GM12878 (cell line): ENCODE measurements around the gene SETD1A. TPM values are rescaled to one million over a fixed set of nuclear protein-coding genes. Genes with fewer than 3 reads are reported as not detected.

ENCODE experiments used
- ATAC-seq: fragments of 200-7000 bp; cut with Tn5 transposase; 3 replicates; pipeline ENCODE4 v1.9.1; 2020; ENCODE audit warnings: mild to moderate bottlenecking, moderate library complexity
- BruUV-seq: library from RNA; stranded (reverse); fragments of 400-500 nt; replicated peaks from 2 replicates; lab custom pipeline; 2021; lab: Mats Ljungman, UMichigan
- CTCF ChIA-PET: fragments of 300-600 bp; sonication (Branson Sonifier 250); formaldehyde crosslinking; extraction: SDS; loops from one replicate; lab custom pipeline; 2021; ENCODE audit warnings: inconsistent platforms; lab: Yijun Ruan, JAX
- POLR2A ChIA-PET: fragments of 350-600 bp; formaldehyde crosslinking; extraction: SDS; loops from one replicate; lab custom pipeline; 2021; ENCODE audit warnings: inconsistent platforms; lab: Charles Lee
- RAD21 ChIA-PET: fragments of 300-600 bp; sonication (Branson Sonifier 250); formaldehyde crosslinking; loops from one replicate; lab custom pipeline; 2023; ENCODE audit warnings: antibody characterized with exemption; ENCODE audit not compliant: unreplicated experiment; lab: Charles Lee
- SMC1A ChIA-PET: fragments of 300-600 bp; sonication (Branson Sonifier 250); formaldehyde crosslinking; loops from one replicate; lab custom pipeline; 2023; ENCODE audit not compliant: unreplicated experiment, uncharacterized antibody; lab: Charles Lee
- DNase-seq: peaks from one replicate; pipeline ENCODE4 v3.0.0-alpha.2; 2011; ENCODE audit warnings: low read depth, low spot score
- FAIRE-seq: peaks from 3 replicates; lab custom pipeline; 2011; peaks lifted over from hg19 to GRCh38; lab: Jason Lieb, UNC
- H2AFZ ChIP-seq: 2 replicates; pipeline ENCODE4 v1.6.0; 2011; ENCODE audit warnings: low read depth, low read length, control low read depth; ENCODE audit not compliant: control insufficient read depth
- H3K27ac ChIP-seq: 2 replicates; pipeline ENCODE4 v1.5.1; 2011; ENCODE audit warnings: control low read depth; ENCODE audit not compliant: control insufficient read depth, insufficient read depth
- H3K27me3 ChIP-seq, 2 experiments: replicated peaks in 1 of 2; 2 replicates each; pipeline versions ENCODE4 v1.6.0 to v1.6.1; 2011; ENCODE audit warnings: low read length in 1 of 2; ENCODE audit not compliant: control insufficient read depth in 2 of 2, insufficient read depth in 2 of 2
- H3K36me3 ChIP-seq, 2 experiments: 2 replicates each; pipeline ENCODE4 v1.5.1; 2011; ENCODE audit warnings: low read length in 1 of 2; ENCODE audit not compliant: control insufficient read depth in 2 of 2, insufficient read depth in 2 of 2
- H3K4me1 ChIP-seq: 2 replicates; pipeline ENCODE4 v1.6.1; 2011; ENCODE audit warnings: mild to moderate bottlenecking, low read length, moderate library complexity, mixed read lengths; ENCODE audit not compliant: control insufficient read depth, insufficient read depth
- H3K4me2 ChIP-seq: 2 replicates; pipeline ENCODE4 v1.6.0; 2011; ENCODE audit warnings: control low read depth; ENCODE audit not compliant: control insufficient read depth, insufficient read depth
- H3K4me3 ChIP-seq: fragments of 200-600 bp; sonication (generic); 2 replicates; pipeline ENCODE4 v1.5.1; 2016
- H3K79me2 ChIP-seq: 2 replicates; pipeline ENCODE4 v1.6.0; 2011; ENCODE audit warnings: low read length; ENCODE audit not compliant: control insufficient read depth, insufficient read depth
- H3K9ac ChIP-seq: 2 replicates; pipeline ENCODE4 v1.8.0; 2011; ENCODE audit warnings: low read length, control low read depth, mixed read lengths; ENCODE audit not compliant: control insufficient read depth, insufficient read depth
- H3K9me3 ChIP-seq: replicated peaks from 3 replicates; pipeline ENCODE4 v1.5.1; 2011; ENCODE audit warnings: mild to moderate bottlenecking, low read length; ENCODE audit not compliant: control insufficient read depth, insufficient read depth
- H4K20me1 ChIP-seq: 2 replicates; pipeline ENCODE4 v1.6.0; 2011; ENCODE audit not compliant: control insufficient read depth, insufficient read depth
- BCL3 ChIP-seq: IDR thresholded peaks from 2 replicates; pipeline ENCODE4 v1.6.1; 2011; ENCODE audit warnings: borderline replicate concordance, low read depth, mild to moderate bottlenecking, moderate library complexity, low read length; ENCODE audit not compliant: insufficient read depth, poor library complexity, severe bottlenecking
- CREB1 ChIP-seq: IDR thresholded peaks from 2 replicates; pipeline ENCODE4 v1.6.1; 2012; ENCODE audit warnings: low read depth, mild to moderate bottlenecking, inconsistent platforms
- GATAD2B ChIP-seq: fragments of 450-650 bp; conservative IDR thresholded peaks from 2 replicates; pipeline ENCODE4 v1.6.1; 2017; ENCODE audit warnings: low read depth, mild to moderate bottlenecking, moderate library complexity
- KDM1A ChIP-seq: fragments of 200-600 bp; sonication (generic); IDR thresholded peaks from 2 replicates; pipeline ENCODE4 v1.6.1; 2016; ENCODE audit warnings: borderline replicate concordance
- MEF2A ChIP-seq: IDR thresholded peaks from 2 replicates; pipeline ENCODE4 v1.6.1; 2011; ENCODE audit warnings: low read depth, mild to moderate bottlenecking, low read length, moderate library complexity; ENCODE audit not compliant: insufficient read depth
- NFIC ChIP-seq: IDR thresholded peaks from 2 replicates; pipeline ENCODE4 v1.6.1; 2012; ENCODE audit warnings: low read depth, mild to moderate bottlenecking, inconsistent platforms, low read length, moderate library complexity
- NFYA ChIP-seq: IDR thresholded peaks from 2 replicates; pipeline ENCODE4 v1.6.1; 2011; ENCODE audit warnings: low read depth, mild to moderate bottlenecking, low read length, improper control_type of control experiment, borderline replicate concordance
- PBX3 ChIP-seq: IDR thresholded peaks from 2 replicates; pipeline ENCODE4 v1.6.1; 2011; ENCODE audit warnings: mild to moderate bottlenecking, low read depth, low read length, moderate library complexity; ENCODE audit not compliant: insufficient replicate concordance
- POLR2A ChIP-seq: IDR thresholded peaks from 2 replicates; pipeline ENCODE4 v1.6.1; 2011; ENCODE audit warnings: low read depth, mild to moderate bottlenecking, low read length
- TCF12 ChIP-seq: IDR thresholded peaks from 2 replicates; pipeline ENCODE4 v1.6.1; 2011; ENCODE audit warnings: low read depth, mild to moderate bottlenecking, low read length
- USF2 ChIP-seq: IDR thresholded peaks from 2 replicates; pipeline ENCODE4 v1.6.1; 2011; ENCODE audit warnings: low read depth, low read length, improper control_type of control experiment, borderline replicate concordance
- WGBS: methylation state at CpG from one replicate; pipeline ENCODE4 v1.1.6; 2016; ENCODE audit warnings: low lambda C conversion rate; ENCODE audit not compliant: insufficient replicate concordance, insufficient coverage; ENCODE audit errors: missing lambda C conversion rate; 5-methylcytosine and 5-hydroxymethylcytosine counted together
- in situ Hi-C: fragments of 300-500 bp; cut with MboI; formaldehyde crosslinking; loops from 9 replicates; pipeline ENCODE4 v1.14.3; 2018; ENCODE audit warnings: mixed read lengths
- intact Hi-C: fragments of 100-400 bp; cut with micrococcal nuclease; formaldehyde crosslinking; loops from one replicate; pipeline ENCODE4 v1.14.2; 2022; ENCODE audit not compliant: unreplicated experiment
- polyA plus RNA-seq, 11 experiments: library from polyadenylated mRNA; depleted of rRNA in 4 of 11; unstranded in 6 of 11; stranded (reverse) in 5 of 11; fragments of >200 nt; fragmentation: Nextera tagmentation in 4 of 11; fragmentation: Illumina TruSeq in 1 of 11; extraction: Ambion mirVana in 4 of 11; extraction: Trizol in 1 of 11; gene quantifications; 1 replicate in 1 of 11; 2 replicates in 10 of 11; pipeline versions ENCODE4 v1.2.1 to v1.2.3, GENCODE V29; 2011 to 2016; ENCODE audit warnings: inconsistent platforms in 2 of 11, missing spikeins in 2 of 11, low read depth in 1 of 11
- total RNA-seq, 4 experiments: library from RNA; depleted of rRNA in 3 of 4; stranded (reverse); fragments of >200 nt in 3 of 4; fragmentation: Illumina TruSeq in 1 of 4; extraction: Trizol in 1 of 4; gene quantifications; 2 replicates each; pipeline versions ENCODE4 v1.2.1 to v1.2.3, GENCODE V29; 2013 to 2021

Gene SETD1A
- total and polyA plus RNA-seq, 10 of the 15 experiments (the other 5 are each of a cell fraction or from before 2014, with no cell fraction given) = 0.02 to 25.9 (median 4.9) TPM

GRCh38 chr16:30931068-30931650 lies 26.4 kb upstream of the SETD1A start:
- SMC1A ChIA-PET = no interaction called here
- in situ Hi-C loops (no loop called here), intact Hi-C loops (no loop called here)
- BruUV-seq = no TSS peak
- Histone ChIP-seq H3K4me2 (no peak overlapping the region), H3K36me3 (peaks cover 0 to 13% of the 10 kb centered on the region in 2 experiments), H3K4me3 (no peak overlapping the region), H2AFZ (no peak overlapping the region), H3K4me1 (no peaks in the 10 kb centered on the region), H4K20me1 (no peaks in the 10 kb centered on the region), H3K27me3 (no peaks in the 10 kb centered on the region), H3K79me2 (no peaks in the 10 kb centered on the region), H3K9me3 (no peaks in the 10 kb centered on the region), H3K27ac (no peak overlapping the region), H3K9ac (no peak overlapping the region)
- WGBS = 76% methylated on average over 12 of the region's 12 CpGs
- DNase-seq (no peak), FAIRE-seq (no peak), ATAC-seq (no peak)
- TF ChIP-seq NFIC (no peak), MEF2A (no peak), NFYA (no peak), TCF12 (no peak), KDM1A (no peak), CREB1 (no peak), GATAD2B (no peak), USF2 (no peak), POLR2A (no peak), PBX3 (no peak), BCL3 (no peak)
- CTCF ChIA-PET = interaction anchor here (3.3 kb wide), 1 partner anchor 11 kb away, joined by 17 read pairs; no protein-coding TSS in a partner anchor
- POLR2A ChIA-PET = no interaction called here
- RAD21 ChIA-PET = no interaction called here
